Mucosa of rectum (tissue), 2 donors: Measurements from ENCODE around the gene ANGPTL2.

Experiments
- H3K27ac ChIP-seq, 2 donors: one replicate each; pipeline ENCODE4 v1.7.0; 2013; ENCODE audit warnings: inconsistent platforms in 2 of 2, low read depth in 2 of 2, low read length in 2 of 2
- H3K27me3 ChIP-seq, 2 donors: one replicate each; pipeline ENCODE4 v1.7.0; 2013; ENCODE audit warnings: low read length in 2 of 2; ENCODE audit not compliant: control insufficient read depth in 2 of 2, insufficient read depth in 2 of 2
- H3K36me3 ChIP-seq, 2 donors: one replicate each; pipeline ENCODE4 v1.7.0; 2013; ENCODE audit warnings: low read length in 2 of 2; ENCODE audit not compliant: control insufficient read depth in 2 of 2, insufficient read depth in 2 of 2
- H3K4me1 ChIP-seq, 2 donors: one replicate each; pipeline ENCODE4 v1.7.0; 2013; ENCODE audit warnings: low read length in 2 of 2, mild to moderate bottlenecking in 1 of 2; ENCODE audit not compliant: control insufficient read depth in 2 of 2, insufficient read depth in 2 of 2
- H3K4me3 ChIP-seq, 2 donors: one replicate each; pipeline ENCODE4 v1.7.0; 2013; ENCODE audit warnings: low read length in 2 of 2
- H3K9ac ChIP-seq, 2 donors: one replicate each; pipeline ENCODE4 v1.7.0; 2013; ENCODE audit warnings: low read length in 2 of 2, low read depth in 1 of 2, mild to moderate bottlenecking in 1 of 2
- H3K9me3 ChIP-seq, 2 donors: one replicate each; pipeline ENCODE4 v1.7.0; 2013; ENCODE audit warnings: low read length in 2 of 2; ENCODE audit not compliant: control insufficient read depth in 2 of 2
- donor health status: healthy.
- donor health status: Normal muscosa, but diverticular disease.

Gene ANGPTL2

DNA sequence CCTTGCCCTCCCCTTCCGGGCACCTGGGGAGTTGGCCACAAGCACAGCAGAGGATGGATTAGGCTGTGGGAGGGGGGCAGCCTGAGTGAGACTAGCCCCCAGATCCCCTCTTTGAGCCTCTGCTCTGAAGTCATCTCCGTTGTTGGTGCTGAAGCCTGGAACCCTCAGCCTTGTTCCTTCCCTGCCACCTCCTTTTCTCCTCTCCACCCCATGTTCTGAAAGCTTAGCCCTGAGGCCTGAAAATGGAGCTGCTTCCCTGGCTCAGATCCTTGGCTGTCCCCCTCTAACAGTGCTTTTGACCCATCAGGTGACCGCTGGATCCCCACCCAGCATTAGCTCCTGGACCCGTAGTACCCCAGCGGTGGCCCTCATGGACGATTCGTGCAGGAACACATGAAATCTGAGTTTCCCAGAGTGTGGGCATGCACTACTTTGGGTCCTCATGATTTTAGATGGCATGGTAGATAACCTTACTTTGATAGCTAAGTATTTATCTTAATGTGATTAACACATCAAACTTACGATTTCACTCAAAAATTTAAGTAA is 21.6 kb upstream of the ANGPTL2 start:
- Histone ChIP-seq H3K27ac (peak overlapping the region in 1 of 2 donors; percentile 29), H3K4me3 (no peak overlapping the region)

DNA sequence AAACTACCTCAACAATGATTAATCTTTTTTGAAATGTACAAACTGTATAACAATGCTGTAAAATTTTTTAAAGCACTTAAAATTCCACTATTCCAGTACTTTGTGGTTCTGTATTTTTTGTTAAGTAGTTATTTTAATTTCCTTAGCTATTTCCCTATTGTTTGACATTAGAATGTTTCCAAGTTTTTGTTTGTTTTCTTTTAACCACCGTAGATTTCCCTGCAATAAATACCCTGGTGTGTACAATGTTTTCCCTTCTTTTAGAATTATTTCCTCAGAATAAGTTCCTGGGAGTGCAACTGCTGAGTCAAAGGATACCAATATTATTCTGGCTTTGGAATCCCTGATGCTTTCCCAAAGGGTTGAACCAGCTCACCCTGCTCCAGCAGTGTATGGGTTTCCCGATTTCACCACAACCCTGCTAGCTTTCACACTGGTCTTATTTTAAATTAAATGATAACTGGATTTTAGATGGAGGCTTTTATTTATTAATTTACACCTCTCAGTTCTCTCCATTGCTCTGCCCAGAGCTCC is 20.6 kb upstream of the ANGPTL2 start:
- no peak overlapping the region for H3K4me3 ChIP-seq
- H3K27ac ChIP-seq = no peak overlapping the region

More for the DNA sequence above, 21.6 kb upstream of the ANGPTL2 start:
- Histone ChIP-seq H3K4me1 (no peaks in the 10 kb centered on the region), H3K9me3 (no peaks in the 10 kb centered on the region), H3K9ac (no peak overlapping the region), H3K36me3 (no peaks in the 10 kb centered on the region), H3K27me3 (no peaks in the 10 kb centered on the region)

DNA sequence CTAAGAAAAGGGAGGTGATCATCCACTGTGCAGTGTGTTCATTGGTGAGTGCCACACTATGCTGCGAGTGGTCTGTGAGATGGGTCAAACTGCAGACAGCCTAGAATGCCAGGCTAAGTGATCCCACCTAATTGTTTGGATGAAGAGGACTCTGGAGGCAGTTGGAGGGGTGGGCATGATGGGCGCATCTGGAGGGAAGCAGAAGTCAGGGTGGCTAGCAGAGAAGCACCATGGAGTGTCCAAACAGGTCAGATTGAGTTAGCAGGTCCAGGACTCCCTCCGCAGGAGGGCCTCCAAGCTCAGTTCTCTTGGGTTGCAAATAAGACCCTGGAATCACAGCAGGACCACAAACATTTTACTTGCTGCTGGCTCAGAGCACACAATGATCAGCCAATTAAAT is 19.9 kb upstream of the ANGPTL2 start:
- no peak overlapping the region for H3K27ac ChIP-seq
- H3K27me3 ChIP-seq = no peaks in the 10 kb centered on the region
- H3K4me3 ChIP-seq = no peak overlapping the region
- H3K36me3 ChIP-seq = no peaks in the 10 kb centered on the region
- H3K4me1 ChIP-seq = no peaks in the 10 kb centered on the region
- no peak overlapping the region for H3K9ac ChIP-seq
- no peaks in the 10 kb centered on the region for H3K9me3 ChIP-seq

More for the DNA sequence above, 20.6 kb upstream of the ANGPTL2 start:
- H3K4me1 ChIP-seq = no peaks in the 10 kb centered on the region
- H3K9me3 ChIP-seq = no peaks in the 10 kb centered on the region
- H3K27me3 ChIP-seq = no peaks in the 10 kb centered on the region
- no peak overlapping the region for H3K9ac ChIP-seq
- no peaks in the 10 kb centered on the region for H3K36me3 ChIP-seq

DNA sequence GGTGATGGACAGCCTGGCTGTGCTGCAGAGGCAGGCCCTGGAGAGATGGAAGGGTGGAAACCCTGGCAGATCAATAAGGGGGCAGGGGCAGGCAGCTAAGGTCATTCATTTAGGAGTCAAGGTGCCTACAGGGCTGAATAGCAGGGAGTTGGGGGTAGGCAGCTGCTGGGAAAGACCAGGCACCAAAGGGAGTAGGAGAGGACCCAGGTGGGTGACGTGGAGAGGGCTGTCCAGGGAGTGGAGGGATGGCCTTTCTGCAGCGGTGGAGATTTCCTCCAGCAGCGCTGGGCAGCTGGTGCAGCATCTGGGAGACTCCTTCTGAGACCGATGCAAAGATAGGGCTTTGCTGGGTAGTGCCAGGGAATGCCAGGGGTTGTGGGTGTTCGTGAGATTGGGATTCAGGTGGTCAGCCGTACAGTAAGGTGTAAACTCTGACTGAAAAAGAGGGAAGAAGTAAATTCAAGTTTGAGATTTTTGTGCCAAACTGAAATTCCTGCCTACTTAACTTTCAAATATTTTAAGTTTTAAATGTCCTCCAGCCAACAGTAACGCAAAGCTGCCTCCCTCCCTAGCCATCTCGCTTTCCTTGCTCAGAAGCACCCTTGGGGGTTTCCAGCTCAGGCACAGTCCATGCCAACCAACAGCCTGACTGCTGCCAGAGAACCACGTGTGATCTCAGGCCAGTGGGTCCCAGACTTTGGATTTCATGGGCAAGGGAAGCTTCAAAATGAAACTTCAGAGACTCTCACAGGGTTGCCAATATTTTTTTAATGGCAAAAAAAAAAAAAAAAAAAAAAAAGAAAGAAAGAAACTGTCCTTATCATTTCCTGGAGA is 18.6 kb upstream of the ANGPTL2 start:
- Histone ChIP-seq H3K4me1 (no peaks in the 10 kb centered on the region), H3K4me3 (no peak overlapping the region), H3K36me3 (no peaks in the 10 kb centered on the region), H3K27ac (no peak overlapping the region), H3K27me3 (no peaks in the 10 kb centered on the region), H3K9me3 (no peaks in the 10 kb centered on the region), H3K9ac (no peak overlapping the region)

DNA sequence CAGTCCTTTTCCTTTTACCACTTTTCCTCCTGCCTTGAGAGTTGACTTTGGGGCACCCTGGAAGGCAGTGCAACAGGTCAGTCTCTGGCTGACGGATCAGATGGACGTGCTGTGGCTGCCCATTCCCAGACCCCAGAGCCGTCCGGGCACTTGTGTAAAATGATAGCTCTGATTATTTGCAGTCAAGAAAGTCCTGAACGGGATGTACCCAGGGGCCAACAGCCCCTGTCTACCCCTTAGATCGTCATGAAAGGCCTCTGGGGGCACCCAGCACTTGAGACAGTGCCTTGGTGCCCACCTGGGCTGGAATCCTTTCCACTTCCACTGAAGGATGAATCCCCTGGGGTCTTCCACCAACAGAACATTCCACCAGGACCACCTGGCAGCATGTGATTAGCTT is 17.7 kb upstream of the ANGPTL2 start:
- Histone ChIP-seq H3K27me3 (no peaks in the 10 kb centered on the region), H3K9ac (no peak overlapping the region)

DNA sequence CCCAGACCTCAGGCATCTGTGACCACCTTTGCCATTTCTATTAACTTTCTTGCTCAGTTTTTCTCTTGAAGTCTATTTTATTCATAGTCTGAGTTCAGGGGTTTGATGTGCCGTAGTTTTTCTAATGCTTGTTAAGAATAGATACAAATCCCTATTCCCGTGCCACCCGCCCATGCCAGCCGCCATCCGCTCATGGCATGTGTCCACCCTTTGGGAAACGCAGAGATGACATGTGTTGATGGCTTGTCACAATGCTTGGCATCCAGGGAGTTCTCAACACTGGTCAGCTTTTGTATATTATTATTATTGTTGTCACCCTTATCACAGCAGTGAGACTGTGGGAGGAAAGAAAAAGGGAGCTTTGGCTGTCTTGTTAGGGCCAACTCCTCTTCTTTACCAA is 17.3 kb upstream of the ANGPTL2 start:
- no peak overlapping the region for H3K27ac ChIP-seq
- H3K4me3 ChIP-seq = no peak overlapping the region
- H3K4me1 ChIP-seq = no peaks in the 10 kb centered on the region
- no peak overlapping the region for H3K9ac ChIP-seq
- no peaks in the 10 kb centered on the region for H3K36me3 ChIP-seq
- H3K9me3 ChIP-seq = no peaks in the 10 kb centered on the region
- no peaks in the 10 kb centered on the region for H3K27me3 ChIP-seq

More for the DNA sequence above, 17.7 kb upstream of the ANGPTL2 start:
- no peak overlapping the region for H3K4me3 ChIP-seq
- no peaks in the 10 kb centered on the region for H3K9me3 ChIP-seq
- H3K4me1 ChIP-seq = no peaks in the 10 kb centered on the region
- H3K36me3 ChIP-seq = no peaks in the 10 kb centered on the region
- no peak overlapping the region for H3K27ac ChIP-seq

DNA sequence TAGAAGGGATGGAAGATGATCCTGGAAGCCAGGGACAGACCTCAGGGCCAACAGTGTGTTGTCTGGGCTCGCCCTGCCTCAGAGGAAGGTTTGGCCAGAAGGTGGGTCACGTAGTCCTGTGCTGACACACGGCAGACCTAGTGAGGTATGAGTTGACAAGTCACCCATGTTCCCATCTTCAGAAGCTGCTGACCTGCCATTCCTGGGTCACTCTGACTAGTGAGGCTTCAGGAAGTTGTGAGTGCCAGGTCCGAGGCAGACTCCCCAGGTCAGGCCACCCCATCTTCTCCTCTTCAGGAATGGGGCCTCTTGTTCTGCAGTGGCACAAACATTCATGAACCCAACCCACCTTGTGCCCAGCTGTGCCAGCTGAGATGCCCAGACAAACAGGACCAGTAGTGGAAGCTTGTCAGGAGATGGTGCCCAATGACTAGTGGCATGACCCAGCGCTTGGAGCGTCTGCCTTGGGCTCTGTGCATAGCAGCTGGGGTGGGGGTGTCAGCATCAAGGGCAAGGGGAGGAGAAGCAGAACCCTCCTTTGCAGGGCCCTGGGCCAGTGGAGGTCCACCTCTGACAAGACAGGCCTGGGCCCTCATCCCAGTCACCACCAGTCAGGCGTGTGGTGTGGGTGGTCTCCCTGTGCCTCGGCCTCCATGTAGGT is 16.8 kb upstream of the ANGPTL2 start:
- Histone ChIP-seq H3K9ac (no peak overlapping the region), H3K27me3 (no peaks in the 10 kb centered on the region), H3K4me3 (no peak overlapping the region), H3K27ac (no peak overlapping the region), H3K4me1 (no peaks in the 10 kb centered on the region), H3K9me3 (no peaks in the 10 kb centered on the region), H3K36me3 (no peaks in the 10 kb centered on the region)

DNA sequence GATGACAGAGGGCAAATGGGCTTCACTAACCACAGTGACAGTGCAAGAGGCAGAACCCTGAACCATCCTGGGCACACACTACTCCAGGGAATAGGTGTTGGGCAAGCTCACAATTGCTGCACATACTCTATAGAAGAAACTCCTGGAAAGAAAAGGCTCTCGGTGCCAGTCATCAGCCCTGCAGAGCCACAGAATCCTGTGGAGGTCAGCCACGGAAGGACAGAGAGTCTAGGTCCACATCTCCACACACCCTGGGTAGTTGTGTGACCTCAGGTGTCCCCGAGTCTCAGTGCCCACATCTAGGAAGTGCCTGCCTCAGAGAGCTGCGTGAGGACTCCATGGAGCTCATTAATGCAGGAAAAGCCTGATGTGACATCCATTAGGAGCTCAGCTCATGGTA is 16.0 kb upstream of the ANGPTL2 start:
- no peaks in the 10 kb centered on the region for H3K36me3 ChIP-seq
- no peak overlapping the region for H3K4me3 ChIP-seq
- no peak overlapping the region for H3K9ac ChIP-seq
- H3K27me3 ChIP-seq = no peaks in the 10 kb centered on the region
- H3K4me1 ChIP-seq = peaks cover 0 to under 1% of the 10 kb centered on the region in 2 donors
- H3K9me3 ChIP-seq = no peaks in the 10 kb centered on the region
- no peak overlapping the region for H3K27ac ChIP-seq

DNA sequence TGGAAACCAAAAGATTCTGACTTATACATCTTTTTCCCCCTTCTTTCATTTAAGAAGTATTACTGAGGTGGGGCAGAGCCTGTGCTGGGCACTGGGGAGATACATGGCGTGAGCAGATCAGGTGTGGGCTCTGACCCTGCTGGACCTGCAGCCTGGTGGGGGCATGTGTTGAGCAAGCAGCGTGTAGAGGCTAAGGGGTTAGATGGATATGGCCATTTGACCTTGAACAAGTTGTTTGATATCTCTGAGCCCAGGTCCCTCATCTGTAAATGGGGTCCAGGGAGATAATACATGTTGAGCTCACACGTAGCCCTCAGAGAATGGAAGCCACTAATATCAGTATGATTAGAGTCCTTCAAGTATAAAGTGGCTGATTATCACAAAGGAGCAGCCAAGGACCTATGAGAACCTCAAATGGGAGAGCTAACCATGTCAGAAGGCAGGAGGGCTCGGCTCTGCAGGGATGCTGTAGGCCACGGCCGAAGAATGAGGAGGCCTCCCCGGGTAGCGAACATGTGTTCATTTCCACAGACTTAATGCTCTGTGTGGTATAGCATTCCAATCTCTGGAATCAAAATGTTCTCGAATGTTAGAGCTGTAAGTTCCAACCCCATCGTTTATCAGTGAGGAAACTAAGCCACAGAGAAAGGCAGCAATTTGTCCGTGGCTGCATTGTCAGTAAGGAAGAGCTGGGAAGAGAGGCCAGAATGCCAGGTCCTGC is 15.4 kb upstream of the ANGPTL2 start:
- H3K9me3 ChIP-seq = no peaks in the 10 kb centered on the region
- no peak overlapping the region for H3K27ac ChIP-seq
- H3K27me3 ChIP-seq = no peaks in the 10 kb centered on the region
- H3K4me1 ChIP-seq = peaks cover 0 to 6% of the 10 kb centered on the region in 2 donors
- no peak overlapping the region for H3K4me3 ChIP-seq
- no peak overlapping the region for H3K9ac ChIP-seq
- H3K36me3 ChIP-seq = no peaks in the 10 kb centered on the region
